DMS 273 (cell line): ENCODE results near the gene DNAH12.
"Not testable (repeated sequence)": the region's sequence is repeated elsewhere in the genome, so short reads cannot be mapped to it uniquely, and the experiment has no call there.

Source experiments
- DNase-seq: peaks from one replicate; lab custom pipeline; 2025; ENCODE audit not compliant: unreplicated experiment; lab: John Stamatoyannopoulos, UW

The DNAH12 gene

GRCh38 chr3:57530071-57530608 lies 14.0 kb downstream of the DNAH12 start:
- DNase-seq: peak; percentile 62

GRCh38 chr3:57518276-57518915 lies 25.7 kb downstream of the DNAH12 start:
- DNase-seq: no peak

- no peak for DNase-seq
These were observed 32.0 kb downstream of the DNAH12 start for GRCh38 chr3:57512166-57512565.

DNA sequence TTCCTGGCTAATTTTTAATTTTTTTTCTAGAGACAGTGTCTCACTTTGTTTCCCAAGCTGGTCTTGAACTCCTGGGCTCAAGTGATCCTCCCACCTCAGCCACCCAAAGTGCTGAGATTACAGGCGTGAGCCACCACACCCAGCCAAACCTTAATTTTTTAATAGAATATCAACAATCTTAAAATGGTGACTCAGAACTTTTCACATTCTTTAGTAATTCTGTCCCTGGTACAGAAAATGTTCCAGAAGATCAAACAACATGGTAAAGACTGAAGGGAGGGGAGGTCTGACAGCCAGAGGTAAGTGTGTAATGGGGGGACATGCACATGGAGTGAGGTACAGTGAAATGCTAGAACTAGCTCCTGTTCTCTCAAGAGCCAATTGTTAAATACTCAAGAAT lies 38.2 kb downstream of the DNAH12 start:
- no peak for DNase-seq

DNA sequence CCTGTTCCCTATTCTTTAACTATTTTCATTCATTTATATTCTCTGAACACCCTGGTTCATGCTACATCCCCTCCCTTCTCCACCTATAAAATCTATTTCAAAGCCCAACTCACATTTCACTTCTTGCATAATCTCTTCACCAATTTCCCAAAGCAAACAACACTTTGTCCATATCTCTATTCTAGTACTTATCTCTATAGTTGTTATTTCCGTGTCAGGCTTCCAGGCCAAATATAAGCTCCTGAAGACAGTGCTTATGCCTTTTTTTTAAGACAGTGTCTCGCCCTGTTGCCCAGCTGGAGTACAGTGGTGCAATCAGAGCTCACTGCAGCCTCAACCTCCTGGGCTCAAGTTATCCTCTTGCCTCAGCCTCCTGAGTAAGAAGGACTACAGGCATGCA lies 43.6 kb downstream of the DNAH12 start:
- no peak for DNase-seq

DNA sequence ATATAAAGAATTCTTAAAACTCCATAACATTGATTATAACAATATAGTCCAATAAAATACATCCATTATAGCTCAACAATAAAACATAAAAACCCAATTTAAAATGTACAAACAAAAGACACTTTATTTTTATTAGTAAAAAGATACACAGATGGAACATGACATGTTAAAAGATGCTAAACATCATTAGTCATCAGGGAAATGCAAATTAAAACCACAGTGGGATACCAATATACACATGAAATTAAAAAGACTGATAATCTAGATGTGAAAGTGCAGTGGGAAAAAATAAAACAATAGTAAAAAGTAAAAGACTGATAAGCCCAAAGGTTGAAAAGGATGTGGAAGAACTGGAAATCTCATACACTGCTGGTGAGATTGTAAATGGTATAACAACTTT lies 46.2 kb downstream of the DNAH12 start:
- DNase-seq: no peak

DNA sequence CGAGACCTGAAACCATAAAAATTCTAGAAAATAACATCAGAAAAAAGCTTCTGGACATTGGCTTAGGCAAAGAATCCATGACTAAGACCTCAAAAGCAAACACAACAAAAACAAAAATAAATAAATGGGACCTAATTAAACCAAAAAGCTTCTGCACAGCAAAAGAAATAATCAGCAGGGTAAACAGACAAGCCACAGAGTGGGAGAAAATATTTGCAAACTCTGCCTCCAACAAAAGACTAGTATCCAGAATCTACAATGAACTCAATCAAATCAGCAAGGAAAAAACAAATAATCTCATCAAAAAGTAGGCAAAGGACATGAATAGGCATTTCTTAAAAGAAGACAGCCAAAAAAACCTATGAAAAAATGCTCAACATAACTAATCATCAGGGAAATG lies 59.6 kb downstream of the DNAH12 start:
- no peak for DNase-seq

GRCh38 chr3:57477193-57477592 lies 67.0 kb downstream of the DNAH12 start:
- not testable (repeated sequence) for DNase-seq

DNA sequence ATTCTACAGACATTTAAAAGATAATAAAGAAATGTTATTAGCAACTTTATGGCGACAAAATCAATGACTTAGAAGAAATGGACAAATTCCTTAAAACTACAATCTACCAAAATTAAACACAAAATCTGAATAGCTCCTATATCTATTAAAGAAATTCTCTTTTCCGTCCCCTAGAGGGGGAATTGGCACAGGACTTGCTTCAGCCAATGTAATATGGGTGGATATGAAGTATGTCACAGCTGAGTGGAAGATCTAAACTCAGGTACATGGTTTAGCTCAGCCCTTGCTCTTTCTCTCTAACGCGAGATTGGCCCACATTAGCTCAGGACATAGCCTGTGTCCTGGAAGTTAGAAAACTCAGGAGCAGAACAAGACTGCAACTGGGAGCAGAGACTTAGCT lies 79.3 kb downstream of the DNAH12 start:
- DNase-seq: peak; percentile 5

DNA sequence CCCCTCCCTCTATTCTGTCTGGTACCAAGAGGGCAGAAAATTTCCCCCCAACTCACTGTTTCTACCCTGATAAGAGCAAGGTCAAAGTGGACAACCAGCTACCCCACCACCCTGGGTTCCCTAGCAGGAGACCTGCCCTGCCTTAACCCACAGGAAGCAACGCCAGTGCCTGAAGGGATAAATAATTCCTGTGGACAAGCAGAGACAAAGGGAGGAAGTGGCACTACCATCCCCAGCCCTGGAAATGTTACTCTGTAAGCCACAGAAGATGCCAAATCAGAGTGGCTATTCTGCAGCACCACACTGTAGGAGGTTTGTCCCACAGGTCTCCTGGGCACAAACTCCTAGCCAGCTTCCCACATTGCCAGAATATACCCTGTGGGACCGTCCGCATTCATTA lies 80.1 kb downstream of the DNAH12 start:
- no peak for DNase-seq

GRCh38 chr3:57451150-57451846 lies 92.8 kb downstream of the DNAH12 start:
- no peak for DNase-seq

DNA sequence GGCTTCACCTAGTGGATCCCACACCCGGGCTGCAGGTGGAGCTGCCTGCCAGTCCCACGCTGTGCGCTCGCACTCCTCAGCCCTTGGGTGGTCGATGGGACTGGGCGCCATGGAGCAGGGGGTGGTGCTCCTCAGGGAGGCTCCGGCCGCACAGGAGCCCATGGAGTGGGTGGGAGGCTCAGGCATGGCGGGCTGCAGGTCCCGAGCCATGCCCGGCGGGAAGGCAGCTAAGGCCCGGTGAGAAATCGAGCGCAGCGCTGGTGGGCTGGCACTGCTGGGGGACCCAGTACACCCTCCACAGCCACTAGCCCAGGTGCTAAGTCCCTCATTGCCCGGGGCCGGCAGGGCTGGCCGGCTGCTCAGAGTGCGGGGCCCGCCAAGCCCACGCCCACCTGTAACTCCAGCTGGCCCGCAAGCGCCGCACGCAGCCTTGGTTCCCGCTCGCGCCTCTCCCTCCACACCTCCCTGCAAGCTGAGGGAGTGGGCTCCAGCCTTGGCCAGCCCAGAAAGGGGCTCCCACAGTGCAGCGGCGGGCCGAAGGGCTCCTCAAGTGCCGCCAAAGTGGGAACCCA lies 94.8 kb downstream of the DNAH12 start:
- DNase-seq: not testable (repeated sequence)

- DNase-seq: not testable (repeated sequence)
These were observed 95.7 kb downstream of the DNAH12 start for GRCh38 chr3:57448489-57448888.

- peak; percentile 14 for DNase-seq
These were observed 97.8 kb downstream of the DNAH12 start for GRCh38 chr3:57446318-57446841.

- no peak for DNase-seq
These were observed 99.7 kb downstream of the DNAH12 start for GRCh38 chr3:57444469-57444868.

DNA sequence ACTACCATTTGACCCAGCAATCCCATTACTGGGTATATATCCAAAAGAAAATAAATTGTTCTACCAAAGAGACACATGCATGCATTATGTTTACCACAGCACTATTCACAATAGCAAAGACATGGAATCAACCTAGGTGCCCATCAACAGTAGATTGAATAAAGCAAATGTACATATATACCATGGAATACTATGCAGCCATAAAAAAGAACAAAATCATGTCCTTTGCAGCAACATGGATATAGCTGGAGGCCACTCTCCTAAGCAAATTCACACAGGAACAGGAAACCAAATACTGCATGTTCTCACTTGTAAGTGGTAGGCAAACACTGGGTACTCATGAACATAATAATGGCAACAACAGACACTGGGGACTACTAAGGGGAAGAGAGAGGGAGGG lies 104.0 kb downstream of the DNAH12 start:
- DNase-seq: not testable (repeated sequence)

DNA sequence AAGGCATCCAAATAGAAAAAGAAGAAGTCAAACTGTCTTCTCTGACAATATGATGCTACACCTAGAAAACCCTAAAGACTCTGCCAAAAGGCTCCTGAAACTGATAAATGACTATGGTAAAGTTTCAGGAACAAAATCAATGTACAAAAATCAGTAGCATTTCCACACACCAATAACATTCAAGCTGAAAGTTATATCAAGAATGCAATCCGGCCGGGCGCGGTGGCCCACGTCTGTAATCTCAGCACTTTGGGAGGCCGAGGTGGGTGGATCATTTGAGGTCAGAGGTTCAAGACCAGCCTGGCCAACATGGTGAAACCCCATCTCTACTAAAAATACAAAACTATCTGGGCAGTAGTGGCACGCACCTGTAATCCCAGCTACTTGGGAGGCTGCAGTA lies 105.7 kb downstream of the DNAH12 start:
- not testable (repeated sequence) for DNase-seq

DNA sequence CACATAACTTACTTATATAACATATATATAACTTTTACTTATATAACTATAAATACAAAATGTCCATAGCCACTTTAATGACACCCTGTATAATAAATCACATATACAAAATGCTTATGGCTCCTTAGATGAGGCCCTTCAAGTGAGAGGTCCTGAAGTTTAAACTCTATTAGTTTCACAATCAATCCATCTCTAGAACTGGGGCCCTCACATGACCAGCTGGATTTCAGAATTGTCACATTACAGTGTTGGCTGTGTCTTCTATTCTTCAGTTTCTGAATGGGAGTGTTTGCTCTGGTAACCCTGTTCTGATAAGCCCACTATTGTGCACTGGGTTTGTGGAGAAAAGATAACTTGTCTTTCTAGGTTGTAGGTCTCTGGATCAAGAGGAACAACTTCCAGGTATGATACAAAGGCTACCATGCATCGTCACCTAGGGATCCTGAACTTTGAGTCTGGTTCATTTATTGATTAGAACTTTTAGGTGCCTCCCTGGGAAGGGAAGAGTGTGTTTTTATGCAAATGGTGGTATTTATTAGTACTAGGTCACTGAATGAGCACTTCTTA lies 107.9 kb downstream of the DNAH12 start:
- DNase-seq: no peak

DNA sequence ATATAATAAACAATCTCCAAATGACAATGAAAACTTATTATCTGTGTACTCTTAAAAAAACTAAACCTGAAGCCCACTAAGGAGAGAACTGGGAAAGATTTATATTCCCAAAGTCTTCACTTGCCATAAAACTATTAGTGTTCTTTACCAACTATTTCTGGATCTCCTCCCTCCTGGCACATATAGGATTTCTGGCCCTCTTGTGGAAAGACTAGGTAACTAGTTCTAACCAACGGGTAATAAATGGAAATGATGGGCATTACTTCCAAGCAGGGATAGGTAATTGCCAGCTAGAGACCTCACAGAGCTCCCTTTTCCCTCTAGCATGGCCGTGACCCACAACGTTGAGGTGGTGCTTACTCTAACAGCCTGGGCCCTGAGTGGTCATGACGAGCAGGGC lies 110.1 kb downstream of the DNAH12 start:
- peak; percentile 48 for DNase-seq

DNA sequence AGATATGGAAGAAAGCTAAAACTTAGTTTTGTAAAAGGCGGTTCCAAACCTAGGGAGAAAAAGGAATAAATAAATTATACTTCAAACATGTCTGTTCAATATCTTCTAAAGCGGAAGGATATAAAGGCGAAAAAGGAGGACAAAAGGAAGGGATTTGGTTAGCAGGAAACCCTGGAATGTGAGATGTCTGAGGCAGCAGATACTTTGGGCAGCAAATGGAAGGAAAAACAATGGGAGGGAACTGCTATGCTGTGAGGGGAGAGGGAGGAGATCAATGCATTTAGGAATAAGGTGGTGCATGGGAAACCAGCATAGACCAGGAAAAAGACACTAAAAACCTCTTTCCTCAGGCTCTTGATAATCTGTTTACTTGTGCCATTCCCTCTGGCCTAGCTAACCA lies 120.8 kb downstream of the DNAH12 start:
- no peak for DNase-seq

GRCh38 chr3:57421336-57421735 lies 122.8 kb downstream of the DNAH12 start:
- no peak for DNase-seq

- DNase-seq: no peak
These were observed 124.1 kb downstream of the DNAH12 start for GRCh38 chr3:57420001-57420400.
